Measurements from ENCODE around the gene FNDC5. TPM values are rescaled to one million over a fixed set of nuclear protein-coding genes. Genes with fewer than 3 reads are reported as not detected.
A peak's percentile ranks its signal among the peaks of the same experiment; 100 is the strongest.

The FNDC5 gene
- polyA plus RNA-seq, 1 of the 3 experiments (the other 2 are of a cell fraction): 0.59 TPM

DNA sequence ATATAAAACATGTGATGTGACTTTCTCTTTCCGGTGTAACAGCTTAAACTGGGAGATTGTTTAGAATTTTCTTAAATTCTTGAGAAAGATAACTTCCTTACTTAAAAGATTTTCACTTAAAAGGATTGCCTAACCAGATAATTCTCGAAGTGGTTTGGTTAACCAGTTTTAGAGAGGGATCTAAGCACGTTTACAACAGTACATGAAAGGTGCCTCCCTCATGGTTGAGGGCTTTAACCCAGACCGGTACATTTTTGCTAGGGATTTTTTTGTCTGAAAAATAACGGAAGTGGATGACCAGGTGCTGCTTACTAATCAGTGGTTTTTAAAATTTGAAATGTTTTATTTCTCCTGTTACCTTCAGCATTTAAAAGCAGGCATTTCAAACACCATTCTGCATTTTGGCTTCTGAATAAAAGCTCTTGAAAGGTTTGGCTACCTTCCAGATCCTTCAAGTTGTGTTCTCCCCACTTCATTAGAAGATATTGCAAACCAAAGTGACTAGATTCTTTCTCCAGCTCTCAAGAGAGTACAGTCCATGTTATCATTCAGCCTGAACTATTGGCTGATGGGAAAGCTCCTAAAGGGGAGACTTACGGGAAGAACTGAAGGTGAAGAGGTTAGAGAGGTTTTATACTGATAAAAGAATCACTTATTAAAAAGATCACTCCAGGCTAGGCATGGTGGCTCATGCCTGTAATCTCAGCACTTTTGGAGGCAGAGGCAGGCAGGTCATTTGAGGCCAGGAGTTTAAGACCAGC lies 40.4 kb downstream of the FNDC5 start:
- H4K20me1 ChIP-seq (ENCODE audit: insufficient read depth): no peaks in the 10 kb centered on the region
- no peak overlapping the region for H2AFZ ChIP-seq (ENCODE audit: low read depth)
- ChIA-PET CTCF (interaction anchor here (0.6 to 2.3 kb wide), 5 partner anchors 9 to 436 kb away, joined by 3 to 7 read pairs (median 3); partner anchors contain the start of gene BSDC1), POLR2A (no interaction called here)
- no peak overlapping the region for H3K9ac ChIP-seq
- no peak overlapping the region for H3K4me3 ChIP-seq (ENCODE audit: low read depth in 2 of 2, low read length in 1 of 2)
- H3K27ac ChIP-seq (ENCODE audit: low read depth in 2 of 2, low read length in 1 of 2): no peak overlapping the region
- peaks cover 74 to 90% of the 10 kb centered on the region in 2 experiments for H3K36me3 ChIP-seq (replicated peaks in 1 of 2; ENCODE audit: control insufficient read depth in 1 of 2, insufficient read depth in 2 of 2, low read length in 1 of 2)
- peaks cover 5% of the 10 kb centered on the region for H3F3A ChIP-seq (replicated peaks; ENCODE audit: insufficient read depth)
- H3K4me2 ChIP-seq: no peak overlapping the region
- no peaks in the 10 kb centered on the region for H3K4me1 ChIP-seq (ENCODE audit: control insufficient read depth in 1 of 2, insufficient read depth in 2 of 2, low read depth in 1 of 2, low read length in 1 of 2)
- no peaks in the 10 kb centered on the region; the same call in 1 of the 2 replicates for H3K79me2 ChIP-seq (ENCODE audit: insufficient read depth)
- no peak for DNase-seq
- no peaks in the 10 kb centered on the region for H3K9me2 ChIP-seq
- WGBS (ENCODE audit: low lambda C conversion rate): 89% methylated on average over 6 of the region's 6 CpGs
- no peaks in the 10 kb centered on the region for H3K9me3 ChIP-seq
- TF ChIP-seq, protein P1, sequence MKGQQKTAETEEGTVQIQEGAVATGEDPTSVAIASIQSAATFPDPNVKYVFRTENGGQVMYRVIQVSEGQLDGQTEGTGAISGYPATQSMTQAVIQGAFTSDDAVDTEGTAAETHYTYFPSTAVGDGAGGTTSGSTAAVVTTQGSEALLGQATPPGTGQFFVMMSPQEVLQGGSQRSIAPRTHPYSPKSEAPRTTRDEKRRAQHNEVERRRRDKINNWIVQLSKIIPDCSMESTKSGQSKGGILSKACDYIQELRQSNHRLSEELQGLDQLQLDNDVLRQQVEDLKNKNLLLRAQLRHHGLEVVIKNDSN (IDR thresholded peaks at IDR 0.05; ENCODE audit: borderline replicate concordance, low read depth): no peak
- no peak for TF ChIP-seq RAD21 (IDR thresholded peaks at IDR 0.05; ENCODE audit: low read length)
- TF ChIP-seq, protein P2, sequence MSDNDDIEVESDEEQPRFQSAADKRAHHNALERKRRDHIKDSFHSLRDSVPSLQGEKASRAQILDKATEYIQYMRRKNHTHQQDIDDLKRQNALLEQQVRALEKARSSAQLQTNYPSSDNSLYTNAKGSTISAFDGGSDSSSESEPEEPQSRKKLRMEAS (IDR thresholded peaks at IDR 0.05; ENCODE audit: low read depth): no peak
- TF ChIP-seq EZH2phosphoT487 (IDR thresholded peaks at IDR 0.05; ENCODE audit: borderline replicate concordance, low read depth): no peak
- TF ChIP-seq NFIC (IDR thresholded peaks at IDR 0.05; ENCODE audit: borderline replicate concordance): no peak
- H3K27me3 ChIP-seq (ENCODE audit: insufficient read depth): no peaks in the 10 kb centered on the region

DNA sequence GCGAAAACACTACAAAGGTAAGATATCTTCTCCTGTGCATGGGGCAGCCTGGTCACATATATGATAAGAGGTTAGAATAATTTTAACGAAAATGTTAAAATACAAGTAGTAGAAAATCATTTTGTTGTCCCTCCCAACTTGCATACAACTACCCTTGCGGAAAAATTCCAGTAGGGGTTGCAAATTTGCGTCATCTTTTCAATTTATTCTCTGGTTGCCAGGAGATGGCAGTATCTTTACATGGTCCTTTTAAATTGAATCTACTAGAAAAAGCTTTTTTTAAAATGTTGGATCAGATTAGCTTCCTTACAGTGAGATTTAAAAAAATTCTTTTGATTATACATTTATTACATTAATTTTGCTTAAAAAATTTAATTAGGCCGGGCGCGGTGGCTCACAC lies 42.4 kb downstream of the FNDC5 start:
- peak; percentile 57 for TF ChIP-seq RAD21 (IDR thresholded peaks at IDR 0.05; ENCODE audit: low read length)
- TF ChIP-seq NFIC (IDR thresholded peaks at IDR 0.05; ENCODE audit: borderline replicate concordance): no peak
- TF ChIP-seq CHD2 (IDR thresholded peaks at IDR 0.05; ENCODE audit: low read length, partially characterized antibody): no peak
- TF ChIP-seq, protein P3, sequence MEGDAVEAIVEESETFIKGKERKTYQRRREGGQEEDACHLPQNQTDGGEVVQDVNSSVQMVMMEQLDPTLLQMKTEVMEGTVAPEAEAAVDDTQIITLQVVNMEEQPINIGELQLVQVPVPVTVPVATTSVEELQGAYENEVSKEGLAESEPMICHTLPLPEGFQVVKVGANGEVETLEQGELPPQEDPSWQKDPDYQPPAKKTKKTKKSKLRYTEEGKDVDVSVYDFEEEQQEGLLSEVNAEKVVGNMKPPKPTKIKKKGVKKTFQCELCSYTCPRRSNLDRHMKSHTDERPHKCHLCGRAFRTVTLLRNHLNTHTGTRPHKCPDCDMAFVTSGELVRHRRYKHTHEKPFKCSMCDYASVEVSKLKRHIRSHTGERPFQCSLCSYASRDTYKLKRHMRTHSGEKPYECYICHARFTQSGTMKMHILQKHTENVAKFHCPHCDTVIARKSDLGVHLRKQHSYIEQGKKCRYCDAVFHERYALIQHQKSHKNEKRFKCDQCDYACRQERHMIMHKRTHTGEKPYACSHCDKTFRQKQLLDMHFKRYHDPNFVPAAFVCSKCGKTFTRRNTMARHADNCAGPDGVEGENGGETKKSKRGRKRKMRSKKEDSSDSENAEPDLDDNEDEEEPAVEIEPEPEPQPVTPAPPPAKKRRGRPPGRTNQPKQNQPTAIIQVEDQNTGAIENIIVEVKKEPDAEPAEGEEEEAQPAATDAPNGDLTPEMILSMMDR (IDR thresholded peaks at IDR 0.05): peak; percentile 52
- TF ChIP-seq ELF1 (IDR thresholded peaks at IDR 0.05): no peak
- Histone ChIP-seq H3K9ac (no peak overlapping the region), H3K36me3 (replicated peaks in 1 of 2; ENCODE audit: control insufficient read depth in 1 of 2, insufficient read depth in 2 of 2, low read length in 1 of 2) (peaks cover 67 to 80% of the 10 kb centered on the region in 2 experiments), H3F3A (replicated peaks; ENCODE audit: insufficient read depth) (peaks cover 5% of the 10 kb centered on the region), H3K9me2 (no peaks in the 10 kb centered on the region), H3K4me2 (no peak overlapping the region), H3K4me3 (ENCODE audit: low read depth in 2 of 2, low read length in 1 of 2) (no peak overlapping the region), H3K9me3 (no peaks in the 10 kb centered on the region), H3K27ac (ENCODE audit: low read depth in 2 of 2, low read length in 1 of 2) (no peak overlapping the region), H3K4me1 (ENCODE audit: control insufficient read depth in 1 of 2, insufficient read depth in 2 of 2, low read depth in 1 of 2, low read length in 1 of 2) (no peaks in the 10 kb centered on the region), H2AFZ (ENCODE audit: low read depth) (no peak overlapping the region), H3K27me3 (ENCODE audit: insufficient read depth) (no peaks in the 10 kb centered on the region), H4K20me1 (ENCODE audit: insufficient read depth) (no peaks in the 10 kb centered on the region), H3K79me2 (ENCODE audit: insufficient read depth) (peaks cover 12% of the 10 kb centered on the region; the same call in 1 of the 2 replicates)
- WGBS (ENCODE audit: low lambda C conversion rate): 96% methylated on average over 7 of the region's 7 CpGs
- ChIA-PET CTCF (interaction anchor here (0.6 to 2.5 kb wide), 13 partner anchors 11 to 261 kb away, joined by 3 to 24 read pairs (median 5); no protein-coding TSS in a partner anchor), POLR2A (no interaction called here)
- DNase-seq: peak; percentile 37

Measured in SK-N-SH (cell line).